ENCODE data around the gene CCDC116.
"Not testable (repeated sequence)": the region's sequence is repeated elsewhere in the genome, so short reads cannot be mapped to it uniquely, and the experiment has no call there.

The CCDC116 gene

DNA sequence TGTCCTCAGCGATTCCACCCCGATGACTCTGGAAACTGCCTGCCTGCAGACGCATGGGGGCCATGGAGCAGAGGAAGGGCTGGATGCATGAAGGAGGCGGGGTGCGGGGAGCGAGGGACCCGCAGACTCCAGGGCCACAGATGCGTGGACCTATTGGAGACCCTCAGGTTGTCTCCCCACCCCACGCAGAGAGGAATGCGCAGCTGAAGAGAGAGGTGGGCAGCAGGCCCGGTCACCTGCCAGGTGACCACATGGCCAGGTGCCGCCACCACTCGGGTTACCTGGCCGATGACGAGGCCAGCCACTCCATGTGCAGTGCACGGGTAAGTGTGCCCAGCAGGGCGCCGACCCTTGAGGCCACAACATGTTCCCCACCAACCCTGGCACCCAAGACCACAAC lies 371 bp downstream of the CCDC116 start:
- no peak for DNase-seq

DNA sequence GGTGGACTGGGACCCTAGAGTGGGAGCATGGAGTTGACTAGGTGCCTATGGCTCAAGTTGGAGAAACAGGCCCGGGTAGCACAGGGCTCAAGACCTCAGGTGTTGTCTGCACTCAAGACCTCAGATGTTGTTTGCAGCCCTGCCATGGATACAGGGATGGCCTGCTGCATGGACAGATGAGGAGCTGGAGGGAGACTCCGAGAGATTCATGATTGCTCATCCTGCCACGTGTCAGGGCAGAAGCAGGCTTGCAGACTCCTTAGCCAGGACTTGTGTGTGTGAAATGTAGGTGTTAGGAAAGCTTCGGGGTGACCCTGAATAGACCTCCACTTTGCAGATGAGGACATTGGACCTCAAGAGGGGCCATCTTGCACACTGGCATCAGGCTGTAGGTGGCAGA lies 921 bp downstream of the CCDC116 start:
- DNase-seq: no peak

DNA sequence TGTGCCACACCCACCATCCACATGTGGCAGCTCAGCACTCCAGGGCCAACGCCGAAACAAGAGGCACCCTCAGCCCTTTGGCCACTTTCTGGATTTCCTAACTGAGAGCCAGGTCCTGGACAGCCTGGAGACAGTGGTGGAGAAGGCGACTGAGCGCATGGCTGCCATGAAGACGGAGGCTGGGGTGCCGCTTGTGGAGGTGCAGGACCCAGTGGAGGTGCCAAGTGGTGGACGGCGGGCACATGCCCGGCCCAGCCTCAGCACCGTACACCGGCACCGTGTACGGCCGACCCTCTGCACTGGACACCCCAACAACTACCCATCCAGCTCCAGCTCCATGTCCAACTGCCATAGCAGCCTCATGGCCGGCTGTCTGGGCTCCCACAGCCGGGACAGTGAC lies 1.5 kb downstream of the CCDC116 start:
- DNase-seq: no peak

DNA sequence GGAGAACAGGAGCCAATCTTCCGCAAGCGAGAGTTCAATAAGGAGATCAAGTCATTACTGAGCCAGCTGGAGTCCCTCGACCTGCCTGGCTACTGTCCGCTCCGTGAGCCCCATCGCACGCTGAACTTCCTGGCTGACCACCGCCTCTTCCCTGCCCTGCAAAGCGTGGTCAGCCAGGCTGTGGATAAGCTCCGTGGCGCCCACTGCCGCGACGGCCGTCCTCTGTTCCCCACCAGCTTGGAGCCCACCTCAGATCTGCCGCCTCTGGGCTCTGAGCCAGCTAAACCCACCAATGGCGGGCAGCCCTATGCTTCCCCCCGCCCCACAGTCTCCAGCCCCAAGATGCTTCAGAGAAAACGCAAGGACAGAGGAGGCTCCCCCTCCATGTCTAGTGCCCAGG lies 2.3 kb downstream of the CCDC116 start:
- DNase-seq: no peak

DNA sequence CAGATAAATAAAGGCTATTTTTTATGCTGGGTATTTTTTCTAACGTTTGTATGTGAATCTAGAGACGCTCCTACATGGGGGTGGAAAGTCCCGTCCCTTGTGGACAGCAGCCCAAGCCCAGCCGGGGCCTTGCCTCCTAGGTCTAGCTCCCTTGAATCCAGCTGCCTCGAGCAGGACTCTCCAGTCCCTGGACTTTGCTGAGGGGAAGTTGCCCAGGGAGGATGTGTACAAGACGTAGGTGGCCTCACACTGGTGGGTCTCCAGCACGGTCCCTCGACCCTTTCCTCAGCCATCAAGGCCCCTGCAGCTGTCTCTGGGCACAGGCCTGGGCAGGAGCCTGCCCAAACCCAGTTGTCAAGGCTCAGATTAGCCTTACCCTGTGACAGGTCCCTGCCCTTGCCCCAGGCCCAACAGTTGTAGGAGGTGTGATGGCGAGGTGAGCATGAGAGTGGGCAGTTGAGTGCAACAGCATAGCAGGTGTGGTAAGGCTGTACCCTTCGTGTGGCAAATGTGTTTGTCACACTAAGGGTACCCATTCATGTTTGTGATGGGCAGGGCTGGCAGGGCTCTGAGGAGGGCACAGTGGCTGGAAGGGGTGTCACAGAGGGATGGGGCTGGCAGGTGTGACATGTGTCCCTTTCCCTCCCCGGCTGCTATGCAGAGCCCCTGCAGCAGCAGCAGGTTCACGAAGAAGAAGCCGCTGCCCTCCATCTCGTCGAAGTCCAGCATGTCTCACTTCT lies 3.4 kb downstream of the CCDC116 start:
- no peak for DNase-seq

DNA sequence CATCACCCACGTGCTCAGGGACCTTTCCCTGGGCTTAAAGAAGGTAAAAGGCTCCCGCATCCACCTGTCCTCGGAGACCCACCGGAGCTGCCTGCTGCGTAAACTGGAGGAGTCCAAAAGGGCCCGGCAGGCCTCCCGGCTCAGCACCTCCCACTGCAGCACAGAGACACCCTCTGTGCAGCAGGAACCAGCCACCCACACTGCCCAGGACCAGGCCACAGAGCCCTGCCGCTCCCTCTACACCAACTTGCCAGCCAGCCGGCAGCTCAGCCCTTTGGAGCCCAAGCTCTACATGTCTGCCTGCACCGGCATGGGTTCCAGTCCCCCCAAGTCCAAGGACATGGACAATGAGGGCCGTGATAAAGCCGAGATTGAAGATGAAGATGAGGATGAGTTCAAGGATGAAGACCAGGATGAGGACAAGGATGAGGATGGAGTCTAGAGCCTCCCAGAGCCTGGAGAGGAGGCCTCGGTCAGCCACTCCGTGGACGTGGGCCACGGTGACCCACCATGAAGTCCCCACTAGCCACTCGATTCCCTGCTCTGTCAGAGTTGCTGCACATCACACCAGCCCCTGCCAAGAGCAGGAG lies 4.2 kb downstream of the CCDC116 start:
- no peak for DNase-seq

DNA sequence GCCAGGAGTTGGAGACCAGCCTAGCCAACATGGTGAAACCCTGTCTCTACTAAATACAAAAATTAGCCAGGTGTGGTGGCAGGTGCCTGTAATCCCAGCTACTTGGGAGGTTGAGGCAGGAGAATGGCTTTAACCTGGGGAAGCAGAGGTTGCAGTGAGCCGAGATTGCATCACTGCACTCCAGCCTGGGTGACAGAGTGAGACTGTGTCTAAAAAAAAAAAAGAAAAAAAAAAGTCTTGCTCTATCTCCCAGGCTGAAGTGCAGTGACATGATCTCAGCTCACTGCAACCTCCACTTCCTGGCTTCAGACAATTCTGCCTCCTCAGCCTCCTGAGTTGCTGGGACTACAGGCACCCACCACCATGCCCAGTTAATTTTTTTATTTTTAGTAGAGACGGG lies 4.9 kb downstream of the CCDC116 start:
- DNase-seq: not testable (repeated sequence)

DNA sequence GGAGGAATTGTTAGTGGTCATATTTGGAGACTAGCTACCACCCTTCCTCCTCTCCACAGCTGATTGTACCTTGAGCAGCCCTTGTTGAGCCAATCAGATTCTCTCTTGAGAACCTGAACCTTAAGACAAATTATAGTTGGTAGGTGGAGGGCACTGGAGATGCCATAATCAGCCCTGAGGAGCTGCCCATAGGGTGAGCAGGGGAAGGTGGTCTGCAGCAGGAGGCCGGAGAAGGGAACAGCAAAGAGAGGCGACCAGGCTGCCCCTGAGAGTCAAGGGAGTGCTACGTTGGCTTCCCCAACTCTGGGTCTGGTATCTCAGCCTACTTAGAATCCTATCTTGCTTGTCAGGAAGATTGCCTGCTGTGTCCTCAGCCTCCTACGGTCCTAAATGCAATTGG lies 6.8 kb downstream of the CCDC116 start:
- DNase-seq: no peak

DNA sequence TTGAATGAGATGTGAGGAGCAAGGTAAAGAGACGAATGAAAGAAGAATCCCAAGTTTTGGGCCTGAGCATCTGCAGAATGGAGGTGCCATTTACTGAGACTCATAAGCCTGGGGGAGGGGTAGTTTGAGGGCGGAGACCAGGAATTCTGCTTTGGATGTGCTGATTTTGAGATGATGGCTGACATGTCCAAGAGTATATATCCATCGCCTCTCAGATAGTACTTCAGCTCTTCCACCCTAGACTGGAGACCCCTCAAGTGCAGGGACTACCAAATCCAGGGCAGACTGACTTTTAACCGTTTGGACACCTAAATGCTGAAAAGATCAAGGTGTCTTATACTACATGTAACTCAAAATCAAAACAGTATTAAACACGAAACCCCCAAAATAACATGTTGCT lies 8.2 kb downstream of the CCDC116 start:
- no peak for DNase-seq

DNA sequence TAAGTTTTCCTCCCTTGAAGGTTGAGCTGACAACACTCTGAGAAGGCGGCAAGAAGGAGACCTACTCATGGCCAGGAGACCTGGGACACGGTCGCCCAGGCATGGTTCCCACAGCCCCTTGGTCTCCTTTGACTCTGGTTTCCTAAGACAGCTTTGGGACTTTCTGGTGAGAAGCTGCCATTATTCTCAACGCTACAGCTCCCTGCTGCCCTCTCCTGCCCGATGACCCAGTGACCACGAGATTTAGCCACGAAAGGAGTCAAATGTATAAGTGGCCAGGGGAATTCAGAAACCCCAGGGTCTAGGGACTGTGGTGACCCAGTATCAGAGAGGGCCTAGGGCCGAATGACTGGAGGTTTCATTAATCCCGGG lies 8.8 kb downstream of the CCDC116 start:
- peak in 10 of 14 donors; percentile 38 to 68 (median 54) for DNase-seq

DNA sequence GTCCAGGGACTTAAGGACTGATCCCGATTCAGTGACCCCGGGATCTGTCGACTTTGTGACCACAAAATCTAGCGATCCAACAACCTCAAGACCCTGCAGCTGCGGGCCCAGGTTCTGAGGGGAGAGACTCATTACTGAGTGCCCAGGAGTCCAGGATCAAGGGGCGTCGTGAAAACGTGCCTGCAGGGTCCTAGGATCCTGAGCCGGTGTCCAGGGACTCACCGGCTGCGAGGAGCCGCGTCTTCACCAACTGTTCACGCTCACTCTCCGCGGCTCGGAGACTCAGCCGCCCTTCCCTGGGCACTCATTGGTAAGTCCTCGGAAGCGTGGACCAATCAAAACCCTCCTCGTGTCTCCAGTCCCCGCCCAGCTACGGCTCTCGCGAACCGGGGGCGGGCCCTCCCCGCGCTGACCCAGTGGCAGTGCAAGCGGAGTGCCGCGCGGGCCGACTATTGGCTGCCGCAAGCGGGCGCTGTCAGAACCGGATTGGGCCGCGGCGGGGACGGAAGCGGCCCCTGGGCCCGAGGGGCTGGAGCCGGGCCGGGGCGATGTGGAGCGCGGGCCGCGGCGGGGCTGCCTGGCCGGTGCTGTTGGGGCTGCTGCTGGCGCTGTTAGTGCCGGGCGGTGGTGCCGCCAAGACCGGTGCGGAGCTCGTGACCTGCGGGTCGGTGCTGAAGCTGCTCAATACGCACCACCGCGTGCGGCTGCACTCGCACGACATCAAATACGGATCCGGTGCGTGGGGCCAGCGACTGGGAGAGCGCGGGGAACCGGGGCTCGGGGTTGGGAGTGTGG lies 9.4 kb downstream of the CCDC116 start, which contains the start of gene SDF2L1:
Gene SDF2L1, plus strand, starts transcription at position 514 of the 795 bp plus-strand sequence. Its CDS starts 35 bp downstream, at position 549.
- DNase-seq: peak; percentile 63 to 97 (median 94)

DNA sequence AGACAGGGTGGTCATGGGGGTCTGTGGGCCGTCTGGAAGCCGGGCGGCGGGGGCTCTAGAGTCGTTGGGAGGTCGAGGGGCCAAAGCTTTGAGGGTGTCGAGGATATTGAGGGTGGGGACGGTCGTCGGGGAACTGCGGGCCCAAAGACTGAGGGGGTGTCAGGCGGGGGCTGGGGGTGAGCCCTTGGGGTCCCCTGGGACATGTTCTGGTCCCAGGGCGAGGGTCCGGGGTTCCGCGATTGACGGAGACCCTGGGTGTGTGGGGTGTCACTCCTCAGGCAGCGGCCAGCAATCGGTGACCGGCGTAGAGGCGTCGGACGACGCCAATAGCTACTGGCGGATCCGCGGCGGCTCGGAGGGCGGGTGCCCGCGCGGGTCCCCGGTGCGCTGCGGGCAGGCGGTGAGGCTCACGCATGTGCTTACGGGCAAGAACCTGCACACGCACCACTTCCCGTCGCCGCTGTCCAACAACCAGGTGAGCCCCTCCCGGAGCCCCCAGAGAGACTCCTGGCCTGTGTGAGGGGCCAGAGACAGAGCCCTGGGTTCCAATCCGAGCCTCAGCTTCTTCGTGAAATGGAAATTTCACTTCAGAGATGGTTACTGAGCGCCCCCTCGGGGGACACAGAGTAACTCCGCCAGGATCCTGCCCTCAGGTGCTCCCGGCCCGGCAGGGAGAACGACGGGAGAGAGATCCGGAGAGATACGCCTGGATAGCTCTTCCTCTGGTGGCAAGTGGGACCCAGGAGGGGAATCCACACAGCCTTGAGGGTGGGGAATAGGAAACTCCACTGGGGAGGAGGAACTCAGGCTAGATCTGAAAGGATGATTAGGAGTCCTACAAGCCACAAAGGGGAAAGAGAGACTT lies 10.3 kb downstream of the CCDC116 start:
- DNase-seq: peak in 3 of 14 donors; percentile 7 to 38 (median 22)

DNA sequence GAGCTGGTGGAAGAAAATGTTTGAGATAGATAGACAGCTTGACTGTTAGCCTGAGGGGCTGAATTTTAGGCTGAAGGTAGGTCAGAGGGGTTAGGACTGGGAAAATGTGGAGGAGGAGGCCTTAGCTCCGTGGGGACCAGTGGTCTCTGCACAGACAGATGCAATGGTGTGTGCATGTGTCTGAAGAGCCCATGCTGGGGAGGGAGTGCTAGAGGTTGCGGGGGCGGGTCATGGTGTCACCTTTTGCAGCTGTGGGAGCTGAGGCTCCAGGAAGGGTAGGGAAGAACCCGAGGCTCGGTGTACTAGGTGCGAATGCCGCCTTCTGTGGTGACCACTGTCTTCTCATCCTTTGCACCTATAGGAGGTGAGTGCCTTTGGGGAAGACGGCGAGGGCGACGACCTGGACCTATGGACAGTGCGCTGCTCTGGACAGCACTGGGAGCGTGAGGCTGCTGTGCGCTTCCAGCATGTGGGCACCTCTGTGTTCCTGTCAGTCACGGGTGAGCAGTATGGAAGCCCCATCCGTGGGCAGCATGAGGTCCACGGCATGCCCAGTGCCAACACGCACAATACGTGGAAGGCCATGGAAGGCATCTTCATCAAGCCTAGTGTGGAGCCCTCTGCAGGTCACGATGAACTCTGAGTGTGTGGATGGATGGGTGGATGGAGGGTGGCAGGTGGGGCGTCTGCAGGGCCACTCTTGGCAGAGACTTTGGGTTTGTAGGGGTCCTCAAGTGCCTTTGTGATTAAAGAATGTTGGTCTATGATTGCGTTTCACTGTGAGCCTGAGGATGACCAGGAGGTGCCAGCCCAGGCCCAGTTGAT lies 11.2 kb downstream of the CCDC116 start:
- DNase-seq: no peak

DNA sequence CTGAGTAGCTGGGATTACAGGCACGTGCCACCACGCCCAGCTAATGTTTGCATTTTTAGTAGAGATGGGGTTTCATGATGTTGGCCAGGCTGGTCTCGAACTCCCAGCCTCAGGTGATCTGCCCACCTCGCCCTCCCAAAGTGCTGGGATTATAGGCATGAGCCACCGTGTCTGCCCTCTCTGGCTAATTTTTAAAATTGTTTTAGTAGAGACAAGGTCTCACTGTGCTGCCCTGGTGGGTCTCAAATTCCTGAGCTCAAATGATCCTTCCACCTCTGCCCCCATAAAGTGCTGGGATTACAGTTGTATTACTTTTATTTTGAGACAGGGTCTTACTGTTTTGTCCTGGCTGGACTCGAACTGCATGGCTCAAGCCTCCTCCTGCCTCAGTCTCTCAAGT lies 13.0 kb downstream of the CCDC116 start:
- DNase-seq: not testable (repeated sequence)

DNA sequence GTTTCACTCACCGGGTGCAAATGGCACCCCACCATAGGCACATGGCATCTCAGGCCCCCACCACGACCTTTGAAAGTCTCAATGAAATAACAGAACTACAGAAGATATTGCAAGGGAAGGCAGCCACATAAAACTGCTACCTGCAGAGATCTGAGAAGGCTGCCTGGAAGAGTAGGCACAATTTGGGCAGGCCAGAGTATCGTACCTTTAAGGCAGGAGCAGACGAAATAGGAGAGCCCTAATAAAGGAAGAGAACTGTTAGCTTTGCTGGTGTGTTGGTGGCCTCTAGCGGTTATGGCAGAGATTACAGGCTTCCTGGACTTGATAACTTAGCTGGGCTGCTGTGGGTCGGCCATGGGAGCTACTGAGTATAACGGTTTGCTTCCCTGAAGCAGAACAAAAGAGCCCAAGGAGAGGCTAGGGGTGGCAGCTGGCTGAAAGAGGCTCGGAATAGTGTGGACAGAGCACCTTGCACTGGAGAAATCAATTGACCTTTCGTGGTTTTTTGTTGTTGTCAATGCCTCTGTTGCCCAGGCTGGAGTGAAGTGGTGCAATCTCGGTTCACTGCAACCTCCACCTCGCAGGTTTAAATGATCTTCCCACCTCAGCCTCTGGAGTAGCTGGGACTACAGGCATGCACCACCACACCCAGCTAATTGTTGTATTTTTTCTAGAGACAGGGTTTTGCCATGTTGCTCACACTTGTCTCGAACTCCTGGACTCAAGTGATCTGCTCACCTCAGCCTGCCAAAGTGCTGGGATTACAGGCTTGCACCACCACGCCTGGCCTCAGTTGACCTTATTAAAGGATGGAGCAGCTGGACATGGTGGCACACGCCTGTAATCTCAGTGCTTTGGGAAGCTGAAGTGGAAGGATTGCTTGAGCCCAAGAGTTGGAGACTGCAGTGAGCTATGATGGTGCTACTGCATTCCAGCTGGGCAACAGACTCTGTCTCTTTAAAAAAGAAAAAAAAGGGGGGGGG lies 14.3 kb downstream of the CCDC116 start:
- DNase-seq: peak in 9 of 14 donors; percentile 11 to 54 (median 29)

DNA sequence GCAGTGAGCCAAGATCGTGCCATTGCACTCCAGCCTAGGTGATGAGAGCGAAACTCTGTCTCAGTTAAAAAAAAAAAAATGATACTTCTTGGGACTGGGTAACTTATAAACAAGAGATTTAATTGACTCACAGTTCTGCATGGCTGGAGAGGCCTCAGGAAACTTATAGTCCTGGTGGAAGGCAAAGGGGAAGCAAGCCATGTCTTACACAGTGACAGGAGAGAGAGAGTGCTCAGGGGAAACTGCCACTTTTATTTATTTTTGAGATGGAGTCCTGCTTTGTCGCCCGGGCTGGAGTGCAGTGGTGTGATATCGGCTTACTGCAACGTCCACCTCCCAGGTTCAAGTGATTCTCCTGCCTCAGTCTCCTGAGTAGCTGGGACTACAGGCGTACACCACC lies 17.7 kb downstream of the CCDC116 start:
- no peak for DNase-seq

DNA sequence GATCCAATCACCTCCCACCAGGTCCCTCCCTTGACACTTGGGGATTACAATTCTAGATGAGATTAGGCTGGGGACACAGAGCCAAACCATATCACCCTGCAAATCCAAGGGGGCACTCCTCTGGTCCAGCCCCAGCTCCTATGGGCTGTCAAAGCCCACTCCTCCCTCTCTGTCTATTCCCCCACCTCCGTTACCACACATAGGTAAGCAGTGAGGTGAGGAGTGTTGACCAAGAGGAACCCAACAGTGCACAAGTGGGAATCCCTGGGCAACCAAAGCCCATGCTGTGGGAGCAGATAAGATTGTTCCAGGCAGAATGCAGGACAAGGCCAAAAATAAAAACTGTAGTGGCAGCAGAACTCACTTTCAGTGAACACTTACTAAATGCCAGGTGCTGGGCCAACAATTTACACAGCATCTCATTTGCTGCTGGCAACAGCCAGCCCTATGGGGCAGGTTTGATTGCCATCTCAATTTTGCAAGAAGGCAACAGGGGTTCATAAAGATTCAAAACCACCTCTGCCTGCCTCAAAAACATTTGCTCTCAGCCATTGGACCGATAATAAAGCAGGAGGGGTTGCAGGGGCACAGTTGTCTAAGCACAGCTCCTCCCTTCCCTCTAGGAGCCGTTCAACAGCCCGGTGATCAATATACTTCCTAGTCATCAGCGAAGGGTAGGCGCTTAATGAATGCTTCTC lies 18.4 kb downstream of the CCDC116 start:
- no peak for DNase-seq

DNA sequence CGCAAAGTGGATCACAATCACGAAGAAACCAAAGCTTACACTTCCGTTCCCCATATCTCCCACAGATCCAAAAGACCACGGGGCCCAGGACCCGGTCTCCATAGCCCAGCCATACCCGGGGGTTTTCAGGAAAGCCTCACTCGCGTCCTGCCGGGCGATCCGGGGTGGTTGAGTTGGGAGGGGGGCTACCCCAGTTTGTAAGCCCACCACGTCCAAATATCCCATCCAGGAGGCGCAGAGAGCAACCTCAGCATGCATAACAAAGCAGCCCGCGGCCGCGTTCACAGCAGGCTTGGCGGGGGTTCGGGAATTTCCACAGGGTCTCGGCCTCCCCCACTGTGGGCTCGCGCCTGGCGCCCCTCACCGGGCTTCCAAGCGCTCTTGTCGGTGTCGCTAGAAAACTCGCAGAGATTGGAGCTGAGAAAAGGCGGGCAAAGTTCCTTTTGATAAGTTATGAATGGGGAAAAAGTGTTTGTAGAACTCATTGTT lies 19.0 kb downstream of the CCDC116 start:
- DNase-seq: no peak

DNA sequence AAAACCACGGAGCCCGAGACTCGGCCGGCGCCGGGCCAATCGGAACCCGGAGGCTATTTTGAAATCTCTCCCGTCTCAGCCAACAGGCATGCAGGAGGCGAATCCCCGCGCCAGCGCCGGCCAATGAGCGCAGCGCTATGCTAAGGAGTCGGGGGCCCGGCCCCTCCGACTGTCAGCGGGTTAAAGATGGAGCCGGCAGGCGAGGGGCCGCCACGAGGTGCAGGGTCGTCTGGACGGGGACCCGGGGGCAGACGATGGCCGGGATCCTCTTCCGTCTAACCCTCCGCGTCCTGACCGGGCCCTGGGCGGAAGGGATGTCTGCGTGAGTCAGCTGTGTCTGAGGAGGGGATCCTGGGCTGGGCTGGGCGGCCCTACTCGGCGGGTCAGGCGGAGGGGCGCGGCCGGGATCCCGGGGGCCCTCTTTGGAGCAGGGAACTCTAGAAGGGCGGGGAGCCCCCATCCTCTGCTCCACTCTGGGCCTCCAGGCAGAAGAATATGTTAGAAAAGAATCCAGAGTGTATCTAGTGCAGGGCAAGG lies 19.5 kb downstream of the CCDC116 start:
- DNase-seq: peak in 13 of 14 donors; percentile 18 to 83 (median 63)
